NCI-H510A treated with DMSO at 0.1 percent for 48 hours (cell line): ENCODE measurements around the gene PPP1R3C.

ENCODE experiments used
- DNase-seq: peaks from one replicate; lab custom pipeline; 2025; lab: John Stamatoyannopoulos, UW

Gene PPP1R3C

GRCh38 chr10:91629715-91630549 lies 2.9 kb downstream of the PPP1R3C start:
- DNase-seq: no peak

GRCh38 chr10:91628383-91628782 lies 4.5 kb downstream of the PPP1R3C start:
- DNase-seq: no peak

DNA sequence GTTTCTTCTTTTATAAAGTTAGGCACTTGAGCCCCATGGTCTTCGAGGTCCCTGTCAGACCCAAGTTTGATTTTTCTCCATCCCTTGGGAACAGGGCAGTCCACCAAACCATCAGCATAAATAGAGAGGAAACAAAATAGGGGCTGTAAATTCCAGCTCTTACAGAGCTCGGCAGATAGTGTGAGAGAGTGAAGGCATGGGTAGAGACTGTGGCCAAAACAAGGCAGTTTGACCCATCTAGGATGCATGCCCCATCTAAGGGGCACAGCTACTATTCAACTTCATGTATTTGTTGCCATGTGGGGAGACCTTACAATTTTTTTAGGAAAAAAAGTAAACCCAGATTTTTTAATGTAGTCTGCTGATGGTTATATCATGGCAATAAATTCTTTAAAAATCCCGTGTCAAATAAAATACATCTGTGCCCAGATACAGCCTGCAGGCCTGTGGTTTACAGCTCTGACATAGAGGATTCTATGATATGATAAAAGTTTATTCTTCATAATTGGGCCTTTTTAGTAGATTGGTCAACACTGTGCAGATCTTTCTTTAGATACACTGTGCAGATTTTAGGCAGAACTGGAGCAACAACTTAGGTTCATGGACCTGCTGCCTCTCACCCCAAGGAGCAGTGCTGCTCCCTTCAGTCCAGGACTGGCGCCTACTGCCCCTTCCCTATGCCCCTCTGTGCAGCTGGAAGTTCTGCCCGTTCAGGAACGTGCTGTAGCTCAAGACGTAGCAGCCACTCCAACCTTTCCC lies 5.3 kb downstream of the PPP1R3C start:
- DNase-seq: no peak

- DNase-seq: no peak
These were observed 5.9 kb downstream of the PPP1R3C start for GRCh38 chr10:91626936-91627335.

GRCh38 chr10:91624633-91625032 lies 8.2 kb downstream of the PPP1R3C start:
- DNase-seq: no peak

GRCh38 chr10:91622601-91623000 lies 10.3 kb downstream of the PPP1R3C start:
- DNase-seq: no peak

DNA sequence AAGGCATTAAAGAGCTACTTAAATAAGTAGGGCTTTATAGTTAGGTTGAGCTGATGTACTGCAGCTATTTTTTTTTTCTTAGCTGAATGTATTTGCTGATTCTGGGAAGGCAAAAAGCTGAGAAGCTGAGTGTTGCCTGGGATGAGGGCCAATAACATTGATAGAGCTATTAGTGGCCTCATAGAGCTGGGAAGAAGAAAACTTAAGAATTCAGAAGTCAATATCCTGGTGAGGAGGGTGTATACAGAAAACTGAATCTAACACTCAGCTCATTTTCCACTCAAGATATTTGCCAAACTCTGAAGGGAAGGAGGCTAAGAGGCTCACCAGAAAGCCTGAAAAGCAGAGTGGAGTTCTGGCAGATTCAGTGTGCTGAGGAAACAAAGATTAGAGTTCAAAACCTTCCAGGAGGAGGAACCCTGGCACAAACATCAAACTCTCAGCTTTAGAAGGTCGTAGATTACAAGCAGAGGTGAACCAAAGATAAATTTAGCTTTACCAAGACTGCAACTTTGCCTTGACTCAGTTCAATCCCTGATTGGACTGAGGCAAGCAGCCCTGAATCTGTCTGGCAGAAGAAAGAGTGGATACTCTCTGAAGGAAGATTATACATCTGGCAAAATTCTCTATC lies 11.3 kb downstream of the PPP1R3C start:
- no peak for DNase-seq

DNA sequence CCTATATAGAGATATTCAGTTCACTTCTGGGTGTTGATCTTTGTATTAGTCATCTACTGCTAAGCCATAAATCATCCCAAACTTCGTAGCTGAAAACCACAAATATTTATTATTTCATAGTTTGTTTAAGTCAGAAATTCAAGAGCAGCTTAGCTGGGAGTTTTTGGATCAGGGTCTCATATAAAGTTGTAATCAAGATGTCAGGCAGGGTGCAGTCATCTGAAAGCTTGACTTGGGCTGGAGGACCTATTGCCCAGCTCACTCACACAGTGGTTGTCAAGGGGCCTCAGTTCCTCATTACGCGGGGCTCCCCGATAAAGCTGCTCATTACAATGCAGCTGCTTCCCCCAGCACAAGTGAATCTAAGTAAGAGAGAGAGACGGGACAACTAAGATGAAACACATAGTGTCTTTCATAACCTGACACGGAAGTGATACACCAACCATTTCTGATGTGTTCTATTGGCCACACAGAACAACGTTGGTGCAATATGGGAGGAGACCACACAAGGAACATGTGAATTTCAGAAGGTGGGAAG lies 15.7 kb downstream of the PPP1R3C start:
- DNase-seq: no peak

DNA sequence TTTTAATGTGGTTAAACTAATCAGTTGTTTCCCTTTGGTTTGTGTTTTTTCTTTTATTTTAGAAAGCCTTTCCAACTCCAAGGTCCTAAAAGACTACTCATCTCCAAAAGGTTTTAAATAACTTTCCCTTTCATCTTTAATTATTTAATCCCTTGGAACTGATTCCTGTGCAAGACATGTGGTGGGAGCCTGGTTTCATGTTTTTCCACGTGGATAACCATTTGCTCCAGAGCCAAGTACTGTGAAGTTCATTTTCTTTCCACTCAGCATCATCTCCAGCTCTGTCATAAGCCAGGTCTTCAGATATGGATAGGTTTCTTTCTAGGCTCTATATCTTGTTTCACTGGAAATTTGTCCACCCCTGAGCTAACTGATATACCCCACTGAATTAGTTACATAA lies 16.7 kb downstream of the PPP1R3C start:
- DNase-seq: no peak

GRCh38 chr10:91614225-91614624 lies 18.6 kb downstream of the PPP1R3C start:
- DNase-seq: no peak

- DNase-seq: no peak
These were observed 19.3 kb downstream of the PPP1R3C start for GRCh38 chr10:91613411-91614187.

DNA sequence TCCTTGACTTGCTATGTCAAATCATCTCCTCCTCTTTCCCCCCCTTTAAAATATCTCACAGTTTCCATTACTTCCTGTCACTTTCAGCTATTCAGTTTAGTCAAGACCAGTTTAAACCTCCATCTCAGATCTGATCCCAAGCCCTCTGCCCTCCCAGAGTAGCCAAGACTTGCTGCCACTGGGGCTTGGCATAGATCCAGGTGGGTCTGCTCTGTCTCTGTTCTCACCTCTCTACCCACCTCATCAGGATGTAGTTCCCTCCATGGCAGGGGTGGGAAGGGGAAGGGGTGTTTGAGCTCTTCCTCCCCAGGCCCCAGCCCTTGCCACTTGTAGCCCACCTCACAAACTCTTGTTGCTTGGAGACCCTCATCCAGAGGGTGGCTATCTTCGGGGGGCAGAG lies 22.0 kb downstream of the PPP1R3C start:
- DNase-seq: no peak

DNA sequence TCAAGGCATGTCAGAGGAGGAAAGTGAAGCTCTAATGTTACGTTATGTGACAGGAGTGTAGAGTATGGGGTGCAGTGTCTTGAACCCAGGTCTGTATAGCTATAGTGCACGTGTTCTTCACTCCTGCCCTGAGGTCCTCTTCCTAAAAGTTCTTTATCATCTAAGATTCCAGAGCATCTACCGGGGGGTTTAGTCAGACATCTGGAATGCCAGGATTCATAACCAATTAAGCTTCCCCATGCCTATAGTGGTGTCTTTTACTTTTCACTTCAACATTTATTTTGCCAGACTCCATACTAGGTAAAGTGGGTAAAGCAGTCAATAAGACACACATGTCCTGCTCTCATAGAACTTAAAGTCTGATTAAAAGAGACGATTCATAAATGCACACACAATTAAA lies 22.4 kb downstream of the PPP1R3C start:
- DNase-seq: no peak

- DNase-seq: no peak
These were observed 25.0 kb downstream of the PPP1R3C start for GRCh38 chr10:91607646-91608403.

DNA sequence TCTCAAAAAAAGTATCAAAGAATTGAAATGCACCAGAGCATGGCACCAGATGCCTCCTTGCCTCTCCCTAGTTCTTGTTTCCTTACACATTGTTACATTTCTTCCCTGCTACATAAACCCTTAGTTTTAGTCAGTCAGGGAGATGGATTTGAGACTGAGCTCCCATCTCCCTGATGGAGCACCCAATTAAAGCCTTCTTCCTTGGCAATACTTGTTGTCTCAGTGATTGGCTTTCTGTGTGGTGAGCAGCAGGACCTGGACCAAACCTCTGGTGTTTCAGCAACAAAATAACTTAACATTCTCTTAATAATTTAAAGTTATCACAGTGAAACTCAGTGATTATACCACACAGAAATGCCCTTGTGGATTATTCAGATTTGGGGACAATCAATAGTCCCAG lies 26.9 kb downstream of the PPP1R3C start:
- DNase-seq: no peak

DNA sequence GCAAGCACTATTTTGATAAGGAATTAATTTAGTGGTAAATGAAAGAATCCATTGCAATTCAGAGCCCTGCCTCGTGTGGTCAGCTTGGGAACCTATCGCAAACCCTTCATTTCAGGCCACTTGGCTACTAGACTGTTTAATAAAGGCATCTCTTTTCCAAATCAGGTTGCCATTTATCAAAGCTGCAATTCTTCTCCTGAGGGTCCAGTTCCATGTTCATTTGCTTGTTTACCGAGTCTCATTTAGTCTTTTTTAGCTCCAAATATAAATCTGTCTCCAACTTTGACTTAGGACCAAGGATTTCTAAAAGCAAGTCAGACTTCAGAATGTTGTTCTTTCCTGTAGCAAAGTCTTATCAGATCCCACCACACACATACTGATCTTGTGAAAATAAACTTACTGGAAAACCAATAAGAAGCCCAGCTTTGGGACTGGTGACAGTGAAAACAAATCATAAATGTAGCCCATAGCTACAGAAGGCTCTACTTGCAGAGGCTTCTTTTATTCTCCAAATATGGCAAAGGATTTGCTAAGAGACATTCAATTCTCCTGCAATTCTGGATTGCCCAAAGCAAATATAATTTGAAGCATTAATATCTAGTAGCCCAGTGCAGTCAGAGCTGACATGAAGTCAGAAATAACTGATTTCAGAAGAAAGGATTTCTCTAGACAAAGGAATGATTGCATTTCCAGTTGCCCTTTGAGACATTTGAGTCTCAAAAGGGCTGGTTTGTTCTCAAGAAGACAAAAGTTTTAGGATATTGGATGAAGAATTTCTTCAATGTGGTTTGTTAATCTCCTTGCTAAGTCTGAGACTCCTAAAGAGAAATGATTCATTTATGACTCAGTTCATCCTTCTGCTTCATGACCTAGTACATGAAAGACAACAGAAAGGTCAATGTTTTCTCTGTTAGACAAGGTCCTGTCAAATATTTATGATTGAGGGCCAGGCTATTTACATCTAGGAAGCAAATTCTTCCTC lies 28.0 kb downstream of the PPP1R3C start:
- DNase-seq: no peak

GRCh38 chr10:91603931-91604331 lies 28.9 kb downstream of the PPP1R3C start:
- no peak for DNase-seq

DNA sequence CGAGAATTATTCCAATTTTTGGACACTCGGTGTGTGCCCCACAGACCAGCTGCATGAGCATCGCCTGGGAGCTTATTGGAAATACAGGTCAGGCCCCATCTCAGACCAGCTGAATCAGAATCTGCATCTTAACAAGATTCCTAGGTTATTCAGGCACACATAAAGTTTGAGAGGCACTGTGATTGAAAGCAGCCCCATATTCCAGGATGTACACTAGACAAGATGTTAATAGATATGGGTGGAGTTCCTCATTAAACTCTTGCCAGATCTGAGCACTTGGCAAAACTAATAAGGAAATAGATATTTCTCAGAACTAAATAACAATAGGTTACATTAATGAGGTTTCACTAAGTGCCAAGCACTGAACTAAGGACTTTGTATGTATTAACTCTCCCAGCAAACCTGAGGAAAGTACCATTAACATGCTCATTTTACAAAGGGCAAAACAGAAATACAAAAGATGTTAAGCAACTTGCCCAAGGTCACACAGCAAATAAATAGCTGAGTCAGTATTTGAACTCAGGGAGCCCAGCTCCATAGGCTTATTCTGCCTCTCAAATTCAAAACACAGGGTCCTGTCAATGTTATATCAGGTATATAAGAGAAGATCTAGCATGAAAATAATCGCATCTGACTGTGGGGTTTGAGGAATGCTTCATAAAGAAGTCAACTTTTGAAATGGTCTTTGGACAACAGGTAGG lies 29.9 kb downstream of the PPP1R3C start:
- DNase-seq: no peak

GRCh38 chr10:91602449-91602848 lies 30.4 kb downstream of the PPP1R3C start:
- DNase-seq: no peak
